Vagina (tissue), 2 donors: ENCODE measurements around the gene TMEM200C.

ENCODE experiments used
- POLR2A ChIP-seq, 2 donors: fragments of 450-650 bp; IDR thresholded peaks; one replicate each; pipeline ENCODE4 v1.6.1; 2017; ENCODE audit warnings: antibody characterized with exemption in 2 of 2, mild to moderate bottlenecking in 2 of 2, moderate library complexity in 2 of 2
- TF ChIP-seq, protein P1 (sequence below), 3 experiments: fragments of 450-650 bp in 2 of 3; fragments of 200-600 bp in 1 of 3; sonication (generic) in 1 of 3; IDR thresholded peaks; one replicate each; pipeline ENCODE4 v1.5.1; 2017 to 2019; ENCODE audit warnings: antibody characterized with exemption in 3 of 3, mild to moderate bottlenecking in 2 of 3, moderate library complexity in 2 of 3

DNA sequence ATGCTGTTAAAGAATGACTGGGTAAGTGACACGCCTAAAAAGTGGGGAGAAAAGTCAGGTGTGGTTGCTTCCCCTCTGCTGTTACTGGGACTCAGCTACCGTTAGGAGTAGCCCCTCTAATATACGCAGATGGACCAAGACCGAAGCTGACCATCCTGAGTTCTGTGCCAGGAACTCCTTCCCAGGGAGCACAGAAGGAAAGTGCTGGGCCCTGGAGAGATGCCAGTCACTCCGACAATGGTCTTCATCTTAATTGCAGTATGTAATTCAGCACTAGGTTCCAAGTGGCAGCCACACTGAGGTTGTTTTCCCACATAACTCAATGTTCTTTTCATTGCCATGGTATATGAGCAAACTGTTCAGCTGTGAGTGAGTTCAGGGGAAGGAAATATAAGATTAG lies 19.6 kb upstream of the TMEM200C start:
- no peak for TF ChIP-seq POLR2A (IDR thresholded peaks at IDR 0.05)
- TF ChIP-seq, protein P1, sequence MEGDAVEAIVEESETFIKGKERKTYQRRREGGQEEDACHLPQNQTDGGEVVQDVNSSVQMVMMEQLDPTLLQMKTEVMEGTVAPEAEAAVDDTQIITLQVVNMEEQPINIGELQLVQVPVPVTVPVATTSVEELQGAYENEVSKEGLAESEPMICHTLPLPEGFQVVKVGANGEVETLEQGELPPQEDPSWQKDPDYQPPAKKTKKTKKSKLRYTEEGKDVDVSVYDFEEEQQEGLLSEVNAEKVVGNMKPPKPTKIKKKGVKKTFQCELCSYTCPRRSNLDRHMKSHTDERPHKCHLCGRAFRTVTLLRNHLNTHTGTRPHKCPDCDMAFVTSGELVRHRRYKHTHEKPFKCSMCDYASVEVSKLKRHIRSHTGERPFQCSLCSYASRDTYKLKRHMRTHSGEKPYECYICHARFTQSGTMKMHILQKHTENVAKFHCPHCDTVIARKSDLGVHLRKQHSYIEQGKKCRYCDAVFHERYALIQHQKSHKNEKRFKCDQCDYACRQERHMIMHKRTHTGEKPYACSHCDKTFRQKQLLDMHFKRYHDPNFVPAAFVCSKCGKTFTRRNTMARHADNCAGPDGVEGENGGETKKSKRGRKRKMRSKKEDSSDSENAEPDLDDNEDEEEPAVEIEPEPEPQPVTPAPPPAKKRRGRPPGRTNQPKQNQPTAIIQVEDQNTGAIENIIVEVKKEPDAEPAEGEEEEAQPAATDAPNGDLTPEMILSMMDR (IDR thresholded peaks at IDR 0.05): no peak
